H1 (cell line): Measurements from ENCODE around the gene SHISAL1. TPM values are rescaled to one million over a fixed set of nuclear protein-coding genes. Genes with fewer than 3 reads are reported as not detected.

Experiments
- CTCF ChIA-PET: fragments of 300-600 bp; sonication (Branson Sonifier 250); formaldehyde crosslinking; loops from one replicate; lab custom pipeline; 2021; ENCODE audit not compliant: partially characterized antibody; lab: Charles Lee
- POLR2A ChIA-PET: fragments of 300-600 bp; sonication (Branson Sonifier 250); formaldehyde crosslinking; loops from one replicate; lab custom pipeline; 2021; ENCODE audit warnings: inconsistent platforms; ENCODE audit not compliant: partially characterized antibody; lab: Charles Lee
- DNase-seq, 2 experiments: peaks; one replicate each; pipeline versions ENCODE4 v3.0.0 to v3.0.0-alpha.2; 2010 to 2022; ENCODE audit warnings: low spot score in 2 of 2, low read depth in 1 of 2, mixed read lengths in 1 of 2
- FAIRE-seq: peaks from 2 replicates; lab custom pipeline; 2011; peaks lifted over from hg19 to GRCh38; lab: Jason Lieb, UNC
- H2AFZ ChIP-seq: 2 replicates; pipeline ENCODE4 v1.8.1; 2012; ENCODE audit warnings: low read length, inconsistent platforms
- H2AK5ac ChIP-seq: 2 replicates; pipeline ENCODE4 v1.6.1; 2013; ENCODE audit warnings: low read depth, low read length
- H2BK120ac ChIP-seq: replicated peaks from 2 replicates; pipeline ENCODE3; 2013; ENCODE audit warnings: low read depth, low read length, inconsistent platforms
- H2BK12ac ChIP-seq: 2 replicates; pipeline ENCODE4 v1.6.1; 2013; ENCODE audit warnings: low read depth, low read length
- H2BK15ac ChIP-seq: 2 replicates; pipeline ENCODE4 v1.6.1; 2013; ENCODE audit warnings: low read length
- H2BK20ac ChIP-seq: 2 replicates; pipeline ENCODE4 v1.6.1; 2013; ENCODE audit warnings: low read length
- H2BK5ac ChIP-seq: 2 replicates; pipeline ENCODE4 v1.6.1; 2013; ENCODE audit warnings: low read depth, low read length
- H3K14ac ChIP-seq: 2 replicates; pipeline ENCODE4 v1.6.1; 2013; ENCODE audit warnings: inconsistent platforms; ENCODE audit not compliant: insufficient read length
- H3K18ac ChIP-seq: 2 replicates; pipeline ENCODE4 v1.6.1; 2013; ENCODE audit warnings: low read length; ENCODE audit errors: extremely low read depth
- H3K23ac ChIP-seq: 2 replicates; pipeline ENCODE4 v1.6.1; 2013; ENCODE audit warnings: inconsistent platforms; ENCODE audit not compliant: insufficient read length
- H3K23me2 ChIP-seq: 2 replicates; pipeline ENCODE4 v1.6.1; 2013; ENCODE audit warnings: low read depth, low read length
- H3K27ac ChIP-seq: 2 replicates; pipeline ENCODE4 v1.6.1; 2011; ENCODE audit warnings: low read depth, low read length, inconsistent platforms
- H3K27me3 ChIP-seq, 4 experiments: replicated peaks in 1 of 4; 1 replicate in 1 of 4; 2 replicates in 3 of 4; pipeline versions ENCODE4 v1.6.1 to v1.8.1; 2011 to 2013; ENCODE audit warnings: low read length in 3 of 4, mild to moderate bottlenecking in 3 of 4, inconsistent platforms in 2 of 4, mixed read lengths in 2 of 4, moderate library complexity in 1 of 4; ENCODE audit not compliant: control insufficient read depth in 3 of 4, insufficient read depth in 3 of 4; ENCODE audit errors: extremely low read depth in 1 of 4
- H3K36me3 ChIP-seq, 4 experiments: 2 replicates each; pipeline versions ENCODE4 v1.6.1 to v1.8.1; 2011 to 2013; ENCODE audit warnings: mild to moderate bottlenecking in 4 of 4, low read length in 3 of 4, moderate library complexity in 2 of 4, control low read depth in 1 of 4, inconsistent platforms in 1 of 4; ENCODE audit not compliant: insufficient read depth in 4 of 4, control insufficient read depth in 2 of 4
- H3K4ac ChIP-seq: replicated peaks from 2 replicates; pipeline ENCODE3; 2013; ENCODE audit warnings: low read length, low read depth, mixed read lengths, inconsistent platforms; ENCODE audit not compliant: insufficient read length
- H3K4me1 ChIP-seq, 4 experiments: replicated peaks in 1 of 4; 1 replicate in 1 of 4; 2 replicates in 3 of 4; pipeline versions ENCODE4 v1.6.1 to v1.8.1; 2011 to 2013; ENCODE audit warnings: low read length in 3 of 4, inconsistent platforms in 2 of 4, mixed read lengths in 1 of 4; ENCODE audit not compliant: insufficient read depth in 4 of 4, control insufficient read depth in 3 of 4
- H3K4me2 ChIP-seq, 2 experiments: 2 replicates each; pipeline versions ENCODE4 v1.6.1 to v1.8.1; 2011 to 2013; ENCODE audit warnings: low read depth in 2 of 2, low read length in 2 of 2, control low read depth in 1 of 2, inconsistent platforms in 1 of 2, mild to moderate bottlenecking in 1 of 2; ENCODE audit not compliant: insufficient read depth in 1 of 2
- H3K4me3 ChIP-seq, 4 experiments: fragments of 200-600, 300-600 bp in 1 of 4; sonication (generic), shearing (Covaris generic), sonication (Bioruptor Twin) in 1 of 4; 2 replicates each; pipeline versions ENCODE4 v1.5.1 to v1.8.1; 2011 to 2016; ENCODE audit warnings: low read length in 4 of 4, low read depth in 3 of 4, control low read depth in 2 of 4, inconsistent platforms in 2 of 4, mild to moderate bottlenecking in 2 of 4, mixed read lengths in 1 of 4, moderate library complexity in 1 of 4; ENCODE audit not compliant: insufficient read depth in 2 of 4; ENCODE audit errors: extremely low read depth in 1 of 4
- H3K56ac ChIP-seq: replicated peaks from 2 replicates; pipeline ENCODE3; 2013; ENCODE audit warnings: low read depth, mild to moderate bottlenecking, mixed read lengths, low read length, inconsistent platforms; ENCODE audit not compliant: insufficient read length
- H3K79me1 ChIP-seq: 2 replicates; pipeline ENCODE4 v1.6.1; 2013; ENCODE audit warnings: low read depth, low read length, control low read depth
- H3K79me2 ChIP-seq, 2 experiments: 2 replicates each; pipeline versions ENCODE4 v1.6.1 to v1.8.1; 2012 to 2013; ENCODE audit warnings: low read length in 2 of 2, mild to moderate bottlenecking in 2 of 2, inconsistent platforms in 1 of 2; ENCODE audit not compliant: insufficient read depth in 2 of 2, control insufficient read depth in 1 of 2
- H3K9ac ChIP-seq, 4 experiments: replicated peaks in 1 of 4; 1 replicate in 1 of 4; 2 replicates in 3 of 4; pipeline versions ENCODE4 v1.6.1 to v1.8.1; 2011 to 2013; ENCODE audit warnings: low read depth in 3 of 4, low read length in 3 of 4, control low read depth in 2 of 4, mild to moderate bottlenecking in 2 of 4, moderate library complexity in 2 of 4, inconsistent platforms in 1 of 4; ENCODE audit errors: extremely low read depth in 1 of 4
- H3K9me3 ChIP-seq, 2 experiments: 2 replicates each; pipeline versions ENCODE4 v1.6.1 to v1.8.1; 2012 to 2013; ENCODE audit warnings: mild to moderate bottlenecking in 2 of 2, moderate library complexity in 2 of 2, control low read depth in 1 of 2, inconsistent platforms in 1 of 2, low read depth in 1 of 2, low read length in 1 of 2, mixed read lengths in 1 of 2; ENCODE audit not compliant: insufficient read depth in 2 of 2
- H4K20me1 ChIP-seq, 2 experiments: replicated peaks in 1 of 2; 2 replicates each; pipeline versions ENCODE3 to v1.8.1; 2011 to 2013; ENCODE audit warnings: inconsistent platforms in 2 of 2, low read length in 2 of 2, mild to moderate bottlenecking in 1 of 2; ENCODE audit not compliant: insufficient read depth in 2 of 2, control insufficient read depth in 1 of 2
- H4K5ac ChIP-seq: 2 replicates; pipeline ENCODE4 v1.6.1; 2013; ENCODE audit warnings: low read length, low read depth, mixed read lengths, inconsistent platforms; ENCODE audit not compliant: insufficient read length
- H4K8ac ChIP-seq: 2 replicates; pipeline ENCODE4 v1.8.0; 2013; ENCODE audit warnings: mild to moderate bottlenecking, moderate library complexity, low read length, inconsistent platforms; ENCODE audit not compliant: insufficient read depth; ENCODE audit errors: extremely low read depth
- H4K91ac ChIP-seq: replicated peaks from 2 replicates; pipeline ENCODE3; 2013; ENCODE audit warnings: low read length, mixed read lengths, inconsistent platforms; ENCODE audit not compliant: insufficient read length
- KDM5A ChIP-seq: fragments of 200-600 bp; IDR thresholded peaks from 2 replicates; pipeline ENCODE4 v1.7.1; 2012; ENCODE audit warnings: mild to moderate bottlenecking, low read length, inconsistent platforms, mixed read lengths
- RAD21 ChIP-seq, 2 experiments: IDR thresholded peaks in 1 of 2; conservative IDR thresholded peaks in 1 of 2; 2 replicates each; pipeline ENCODE4 v1.6.1; 2011; ENCODE audit warnings: low read depth in 2 of 2, low read length in 2 of 2, improper control_type of control experiment in 1 of 2, inconsistent platforms in 1 of 2, mild to moderate bottlenecking in 1 of 2, moderate library complexity in 1 of 2
- TAF7 ChIP-seq: optimal IDR thresholded peaks from 2 replicates; pipeline ENCODE3; 2011; ENCODE audit warnings: low read depth, mild to moderate bottlenecking, inconsistent platforms, low read length, moderate library complexity, borderline replicate concordance
- WGBS, 2 experiments: shearing (Covaris generic) in 1 of 2; methylation state at CpG; one replicate each; pipeline versions ENCODE4 v1.1.6 to v1.1.7; 2013 to 2015; ENCODE audit warnings: low lambda C conversion rate in 2 of 2, mixed read lengths in 2 of 2, inconsistent platforms in 1 of 2, low coverage in 1 of 2, missing lambda C conversion rate in 1 of 2; ENCODE audit not compliant: insufficient replicate concordance in 2 of 2, insufficient coverage in 1 of 2, insufficient read length in 1 of 2; ENCODE audit errors: extremely low coverage in 1 of 2, missing lambda C conversion rate in 1 of 2; 5-methylcytosine and 5-hydroxymethylcytosine counted together
- polyA plus RNA-seq, 7 experiments: library from polyadenylated mRNA; depleted of rRNA in 3 of 7; stranded (reverse) in 5 of 7; unstranded in 2 of 7; fragments of >200 nt in 5 of 7; fragments of 200-250 nt in 2 of 7; gene quantifications; 1 replicate in 5 of 7; 2 replicates in 1 of 7; 4 replicates in 1 of 7; pipeline versions ENCODE4 v1.2.1 to v1.2.3, GENCODE V29; 2011 to 2013; ENCODE audit warnings: missing spikeins in 2 of 7, mixed read lengths in 2 of 7
- total RNA-seq: library from RNA; stranded (reverse); fragmentation: NEBNext Ultra II Directional; extraction: Animal tissue kit (Norgen Biotek cat#: 25700); gene quantifications from 2 replicates; pipeline ENCODE4 v1.2.1, GENCODE V29; 2021

SHISAL1 gene
- total and polyA plus RNA-seq, 2 of the 8 experiments (the other 6 are each of a cell fraction or from before 2014, with no cell fraction given), result 3.7 to 5.8 TPM

DNA sequence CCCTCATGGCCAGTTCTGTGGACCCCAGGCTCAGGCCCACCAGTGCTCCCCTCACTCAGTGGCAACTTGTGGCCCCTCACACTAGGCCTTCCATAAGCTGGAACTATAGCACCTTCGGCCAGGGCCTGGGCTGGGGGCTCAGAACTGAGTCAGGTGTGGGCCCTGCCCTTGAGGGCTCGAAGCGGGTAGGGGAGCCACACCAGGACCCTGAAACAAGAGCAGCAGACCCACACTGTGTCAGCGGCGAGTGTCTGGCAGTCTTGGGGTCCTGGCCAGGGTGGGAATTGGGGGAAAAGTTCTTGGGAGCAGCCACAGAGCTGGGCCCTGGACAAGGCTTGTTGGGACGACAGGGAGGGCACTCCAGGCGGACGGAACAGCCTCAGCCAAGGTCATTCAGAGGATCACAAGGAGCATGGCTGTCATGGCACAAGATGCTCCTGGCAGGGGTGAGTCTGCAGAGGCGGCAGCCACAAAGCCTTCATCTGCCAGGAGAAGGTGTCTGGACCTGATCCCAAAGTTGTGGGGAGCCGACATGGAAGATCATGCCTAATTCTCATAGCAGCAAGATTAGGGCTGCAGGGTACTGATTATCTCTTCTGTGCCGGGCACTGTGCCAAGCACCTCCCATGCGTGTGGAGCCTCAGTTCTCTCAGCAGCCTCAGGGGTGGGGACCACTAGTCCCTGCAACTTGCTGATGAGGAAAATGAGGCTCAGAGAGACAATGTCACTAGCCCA is 50.7 kb downstream of the SHISAL1 start:
- Histone ChIP-seq H2BK5ac (peak overlapping the region; percentile 75), H4K91ac (peak overlapping the region; percentile 70), H2BK120ac (no peak overlapping the region), H3K9me3 (no peaks in the 10 kb centered on the region), H3K27ac (no peak overlapping the region; the same call in 1 of the 2 replicates)
- 89% methylated on average over 12 of the region's 12 CpGs; no CpG with 5 or more reads in 1 of the 2 experiments for WGBS, 2 experiments
- TF ChIP-seq KDM5A (no peak), RAD21 (IDR thresholded peaks at IDR 0.05 in 1 of 2, conservative IDR thresholded peaks at IDR 0.05 in 1 of 2; ENCODE audit: low read depth in 2 of 2, low read length in 2 of 2) (no peak), TAF7 (no peak)
- TF ChIP-seq, all 59 proteins: peak for 0
- peak overlapping the region; percentile 53; the same call in 1 of the 2 replicates for H2AK5ac ChIP-seq
- peak overlapping the region; percentile 72; the same call in 1 of the 2 replicates for H2BK15ac ChIP-seq
- H3K4me3 ChIP-seq, result no peak overlapping the region
- H2BK12ac ChIP-seq, result peak overlapping the region; percentile 94
- no peak overlapping the region; the same call in 1 of the 2 replicates for H4K8ac ChIP-seq
- peaks cover 0 to 9% (median 5%) of the 10 kb centered on the region in 4 experiments; a peak in 6 of 7 replicates for H3K4me1 ChIP-seq
- ChIA-PET POLR2A (interaction anchor here (1.1 kb wide), 1 partner anchor 67 kb away, joined by 3 read pairs; no protein-coding TSS in a partner anchor), CTCF (interaction anchor here (1.2 kb wide), 2 partner anchors 23 to 176 kb away, joined by 3 to 4 read pairs; no protein-coding TSS in a partner anchor)
- no peak overlapping the region for H2AFZ ChIP-seq
- no peak overlapping the region for H3K14ac ChIP-seq
- no peak overlapping the region for H3K23ac ChIP-seq
- H3K27me3 ChIP-seq, result no peaks in the 10 kb centered on the region
- H3K9ac ChIP-seq, result no peak overlapping the region; a peak in 2 of 7 replicates
- H3K23me2 ChIP-seq, result peaks cover 2% of the 10 kb centered on the region; the same call in 1 of the 2 replicates
- H3K4me2 ChIP-seq, result no peak overlapping the region
- H3K4ac ChIP-seq, result peak overlapping the region; percentile 9
- no peaks in the 10 kb centered on the region for H4K20me1 ChIP-seq
- H2BK20ac ChIP-seq, result peak overlapping the region; percentile 86; the same call in 1 of the 2 replicates
- no peak for FAIRE-seq
- no peak for DNase-seq
- H4K5ac ChIP-seq, result no peak overlapping the region
- H3K18ac ChIP-seq, result no peak overlapping the region; the same call in 1 of the 2 replicates
- H3K79me2 ChIP-seq, result no peaks in the 10 kb centered on the region
- H3K36me3 ChIP-seq, result no peaks in the 10 kb centered on the region
- no peak overlapping the region for H3K56ac ChIP-seq
- H3K79me1 ChIP-seq, result no peaks in the 10 kb centered on the region
